ENCODE results near the gene TSBP1. TPM values are rescaled to one million over a fixed set of nuclear protein-coding genes. Genes with fewer than 3 reads are reported as not detected.

The TSBP1 gene
- polyA plus RNA-seq, 1 donor from 2014 or later: not detected

GRCh38 chr6:32397252-32397920 is 25.7 kb upstream of the TSBP1 start:
- H3K4me2 ChIP-seq (ENCODE audit: low read length): no peak overlapping the region
- H3K36me3 ChIP-seq (ENCODE audit: insufficient read depth, low read length): no peaks in the 10 kb centered on the region
- TF ChIP-seq EZH2 (IDR thresholded peaks at IDR 0.05; ENCODE audit: borderline replicate concordance, insufficient read depth, low read length, poor library complexity, severe bottlenecking): no peak
- no peak for TF ChIP-seq TAF1 (IDR thresholded peaks at IDR 0.05; ENCODE audit: low read depth)
- no peak for TF ChIP-seq RAD21 (conservative IDR thresholded peaks at IDR 0.05)
- no peak for TF ChIP-seq POLR2AphosphoS5 (IDR thresholded peaks at IDR 0.05)
- TF ChIP-seq EP300 (conservative IDR thresholded peaks at IDR 0.05; ENCODE audit: poor library complexity, severe bottlenecking): no peak
- TF ChIP-seq, protein P1, sequence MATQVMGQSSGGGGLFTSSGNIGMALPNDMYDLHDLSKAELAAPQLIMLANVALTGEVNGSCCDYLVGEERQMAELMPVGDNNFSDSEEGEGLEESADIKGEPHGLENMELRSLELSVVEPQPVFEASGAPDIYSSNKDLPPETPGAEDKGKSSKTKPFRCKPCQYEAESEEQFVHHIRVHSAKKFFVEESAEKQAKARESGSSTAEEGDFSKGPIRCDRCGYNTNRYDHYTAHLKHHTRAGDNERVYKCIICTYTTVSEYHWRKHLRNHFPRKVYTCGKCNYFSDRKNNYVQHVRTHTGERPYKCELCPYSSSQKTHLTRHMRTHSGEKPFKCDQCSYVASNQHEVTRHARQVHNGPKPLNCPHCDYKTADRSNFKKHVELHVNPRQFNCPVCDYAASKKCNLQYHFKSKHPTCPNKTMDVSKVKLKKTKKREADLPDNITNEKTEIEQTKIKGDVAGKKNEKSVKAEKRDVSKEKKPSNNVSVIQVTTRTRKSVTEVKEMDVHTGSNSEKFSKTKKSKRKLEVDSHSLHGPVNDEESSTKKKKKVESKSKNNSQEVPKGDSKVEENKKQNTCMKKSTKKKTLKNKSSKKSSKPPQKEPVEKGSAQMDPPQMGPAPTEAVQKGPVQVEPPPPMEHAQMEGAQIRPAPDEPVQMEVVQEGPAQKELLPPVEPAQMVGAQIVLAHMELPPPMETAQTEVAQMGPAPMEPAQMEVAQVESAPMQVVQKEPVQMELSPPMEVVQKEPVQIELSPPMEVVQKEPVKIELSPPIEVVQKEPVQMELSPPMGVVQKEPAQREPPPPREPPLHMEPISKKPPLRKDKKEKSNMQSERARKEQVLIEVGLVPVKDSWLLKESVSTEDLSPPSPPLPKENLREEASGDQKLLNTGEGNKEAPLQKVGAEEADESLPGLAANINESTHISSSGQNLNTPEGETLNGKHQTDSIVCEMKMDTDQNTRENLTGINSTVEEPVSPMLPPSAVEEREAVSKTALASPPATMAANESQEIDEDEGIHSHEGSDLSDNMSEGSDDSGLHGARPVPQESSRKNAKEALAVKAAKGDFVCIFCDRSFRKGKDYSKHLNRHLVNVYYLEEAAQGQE (IDR thresholded peaks at IDR 0.05; ENCODE audit: borderline replicate concordance): no peak
- no peak for TF ChIP-seq SMC3 (conservative IDR thresholded peaks at IDR 0.05; ENCODE audit: poor library complexity)
- no peak for TF ChIP-seq MXI1 (conservative IDR thresholded peaks at IDR 0.05; ENCODE audit: poor library complexity, severe bottlenecking)
- TF ChIP-seq CTCF (IDR thresholded peaks at IDR 0.05; ENCODE audit: poor library complexity, severe bottlenecking): no peak
- no peaks in the 10 kb centered on the region for H3K9me3 ChIP-seq (ENCODE audit: low read length)
- H3K9me2 ChIP-seq (ENCODE audit: insufficient read depth, low read length): no peaks in the 10 kb centered on the region
- no peak overlapping the region for H3K9ac ChIP-seq (ENCODE audit: low read length)
- no peak overlapping the region for H3K27ac ChIP-seq (ENCODE audit: low read length)
- H3K27me3 ChIP-seq (ENCODE audit: insufficient read depth, low read depth, low read length): no peaks in the 10 kb centered on the region
- H2AFZ ChIP-seq (ENCODE audit: low read depth, low read length): no peak overlapping the region
- no peaks in the 10 kb centered on the region for H3K79me2 ChIP-seq (replicated peaks; ENCODE audit: insufficient read depth, low read length)
- no peaks in the 10 kb centered on the region for H3F3A ChIP-seq (ENCODE audit: insufficient read depth, low read length, poor library complexity, severe bottlenecking)
- H3K4me3 ChIP-seq (ENCODE audit: low read length): no peak overlapping the region
- H4K20me1 ChIP-seq (ENCODE audit: insufficient read depth): no peaks in the 10 kb centered on the region

- H3K79me2 ChIP-seq (replicated peaks; ENCODE audit: insufficient read depth, low read length): no peaks in the 10 kb centered on the region
- H3K4me3 ChIP-seq (ENCODE audit: low read length): no peak overlapping the region
- H3K27me3 ChIP-seq (ENCODE audit: insufficient read depth, low read depth, low read length): no peaks in the 10 kb centered on the region
- no peaks in the 10 kb centered on the region for H3K9me3 ChIP-seq (ENCODE audit: low read length)
- H3K9ac ChIP-seq (ENCODE audit: low read length): no peak overlapping the region
- no peaks in the 10 kb centered on the region for H3K9me2 ChIP-seq (ENCODE audit: insufficient read depth, low read length)
- no peaks in the 10 kb centered on the region for H4K20me1 ChIP-seq (ENCODE audit: insufficient read depth)
- no peak for TF ChIP-seq SMC3 (conservative IDR thresholded peaks at IDR 0.05; ENCODE audit: poor library complexity)
- TF ChIP-seq, protein P1 (IDR thresholded peaks at IDR 0.05; ENCODE audit: borderline replicate concordance): no peak
- TF ChIP-seq EZH2 (IDR thresholded peaks at IDR 0.05; ENCODE audit: borderline replicate concordance, insufficient read depth, low read length, poor library complexity, severe bottlenecking): no peak
- no peak for TF ChIP-seq EP300 (conservative IDR thresholded peaks at IDR 0.05; ENCODE audit: poor library complexity, severe bottlenecking)
- TF ChIP-seq TAF1 (IDR thresholded peaks at IDR 0.05; ENCODE audit: low read depth): no peak
- TF ChIP-seq CTCF (IDR thresholded peaks at IDR 0.05; ENCODE audit: poor library complexity, severe bottlenecking): no peak
- TF ChIP-seq POLR2AphosphoS5 (IDR thresholded peaks at IDR 0.05): no peak
- TF ChIP-seq MXI1 (conservative IDR thresholded peaks at IDR 0.05; ENCODE audit: poor library complexity, severe bottlenecking): no peak
- no peak for TF ChIP-seq RAD21 (conservative IDR thresholded peaks at IDR 0.05)
- H3K4me2 ChIP-seq (ENCODE audit: low read length): no peak overlapping the region
- no peak overlapping the region for H2AFZ ChIP-seq (ENCODE audit: low read depth, low read length)
- no peak overlapping the region for H3K27ac ChIP-seq (ENCODE audit: low read length)
- H3K36me3 ChIP-seq (ENCODE audit: insufficient read depth, low read length): no peaks in the 10 kb centered on the region
- H3F3A ChIP-seq (ENCODE audit: insufficient read depth, low read length, poor library complexity, severe bottlenecking): no peaks in the 10 kb centered on the region
Observed at GRCh38 chr6:32396028-32396427, 24.3 kb upstream of the TSBP1 start.
